ENCODE results near the gene SHISAL1. TPM values are rescaled to one million over a fixed set of nuclear protein-coding genes. Genes with fewer than 3 reads are reported as not detected.

The SHISAL1 gene
- total and polyA plus RNA-seq, 2 experiments from 2014 or later: 0.58 to 2.2 TPM

DNA sequence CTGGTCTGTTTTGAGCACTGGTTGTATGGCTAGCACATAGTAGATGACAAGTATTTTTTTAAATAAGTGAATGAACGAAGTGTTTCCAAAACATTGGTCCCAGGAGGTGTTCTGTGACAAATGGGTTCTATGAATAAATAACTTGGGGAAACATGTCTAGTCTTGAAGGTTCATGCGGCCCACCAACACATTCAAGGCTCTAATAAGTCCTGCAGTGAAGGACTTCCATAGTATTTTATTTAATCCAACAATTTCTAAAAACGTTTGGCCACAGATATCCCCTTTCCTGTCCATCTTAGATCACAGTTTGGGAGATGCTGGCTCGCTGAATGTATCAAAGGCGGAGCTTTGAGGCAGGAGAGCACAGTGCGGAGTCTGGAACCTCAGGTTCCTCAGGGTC, 109.5 kb downstream of the SHISAL1 start:
- Histone ChIP-seq H3K9ac (no peak overlapping the region), H3K4me3 (no peak overlapping the region), H4K20me1 (ENCODE audit: insufficient read depth) (no peaks in the 10 kb centered on the region), H3K79me2 (ENCODE audit: insufficient read depth) (no peaks in the 10 kb centered on the region), H3K9me2 (ENCODE audit: insufficient read depth) (no peaks in the 10 kb centered on the region), H3K36me3 (ENCODE audit: low read depth) (no peaks in the 10 kb centered on the region), H3K4me2 (ENCODE audit: unreplicated experiment) (no peak overlapping the region), H3K4me1 (ENCODE audit: insufficient read depth) (peaks cover 12% of the 10 kb centered on the region), H3K27me3 (replicated peaks; ENCODE audit: insufficient read depth) (no peaks in the 10 kb centered on the region), H3K9me3 (ENCODE audit: low read depth) (no peaks in the 10 kb centered on the region), H3F3A (ENCODE audit: insufficient read depth) (0 out of 2 replicates have a peak, but pooled peaks cover 5% of the 10 kb centered on the region), H3K27ac (no peak overlapping the region), H2AFZ (no peak overlapping the region)
- WGBS, 2 experiments (ENCODE audit: low coverage in 1 of 2, low lambda C conversion rate in 2 of 2, missing lambda C conversion rate in 2 of 2): 55 to 61% methylated on average over 6 of the region's 6 CpGs
- no peak for DNase-seq
- no peak for TF ChIP-seq EZH2 (IDR thresholded peaks at IDR 0.05; ENCODE audit: insufficient read depth, poor library complexity, severe bottlenecking)
- no peak for TF ChIP-seq EZH2phosphoT487 (IDR thresholded peaks at IDR 0.05; ENCODE audit: insufficient read depth, low read depth)
- in situ Hi-C loops (cut with MboI): no loop called here

DNA sequence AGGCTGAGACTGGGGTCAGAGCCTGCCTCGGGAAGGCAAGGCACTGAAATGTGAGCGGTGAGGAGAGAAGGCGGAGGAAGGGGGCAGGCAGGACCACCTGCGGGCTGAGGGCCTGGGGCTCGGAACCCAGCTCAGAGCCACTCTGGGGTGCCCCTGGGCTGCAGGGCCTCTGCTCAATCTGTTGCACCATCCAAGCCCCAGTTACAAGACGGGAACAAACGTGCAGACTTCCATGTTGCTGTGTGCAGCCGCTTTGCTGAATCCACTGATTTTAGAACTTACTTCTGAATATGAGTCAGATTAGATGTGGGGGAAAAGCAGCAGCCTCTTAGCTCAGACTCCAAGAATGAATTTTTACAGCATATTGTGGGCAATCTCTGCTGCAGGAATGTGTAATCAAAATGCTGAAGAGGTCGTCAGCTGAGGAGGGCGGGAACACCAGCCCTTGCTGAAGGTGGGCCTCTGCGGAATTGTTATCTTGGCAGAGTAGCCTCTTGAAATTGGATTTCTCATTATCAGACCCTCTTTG, 110.4 kb downstream of the SHISAL1 start:
- Histone ChIP-seq H3K36me3 (ENCODE audit: low read depth) (no peaks in the 10 kb centered on the region), H3K4me3 (no peak overlapping the region), H3K27ac (no peak overlapping the region), H3K4me1 (ENCODE audit: insufficient read depth) (peaks cover 12% of the 10 kb centered on the region), H3K79me2 (ENCODE audit: insufficient read depth) (no peaks in the 10 kb centered on the region), H2AFZ (no peak overlapping the region), H3F3A (ENCODE audit: insufficient read depth) (0 out of 2 replicates have a peak, but pooled peaks cover 5% of the 10 kb centered on the region), H4K20me1 (ENCODE audit: insufficient read depth) (no peaks in the 10 kb centered on the region), H3K9me3 (ENCODE audit: low read depth) (no peaks in the 10 kb centered on the region), H3K4me2 (ENCODE audit: unreplicated experiment) (peak overlapping the region; percentile 20), H3K27me3 (replicated peaks; ENCODE audit: insufficient read depth) (no peaks in the 10 kb centered on the region; the same call in 1 of the 2 replicates), H3K9me2 (ENCODE audit: insufficient read depth) (no peaks in the 10 kb centered on the region), H3K9ac (no peak overlapping the region)
- 42 to 58% methylated on average over 10 to 11 of the region's 11 CpGs for WGBS, 2 experiments (ENCODE audit: low coverage in 1 of 2, low lambda C conversion rate in 2 of 2, missing lambda C conversion rate in 2 of 2)
- in situ Hi-C loops (cut with MboI): no loop called here
- DNase-seq: peak; percentile 80
- TF ChIP-seq EZH2 (IDR thresholded peaks at IDR 0.05; ENCODE audit: insufficient read depth, poor library complexity, severe bottlenecking): no peak

DNA sequence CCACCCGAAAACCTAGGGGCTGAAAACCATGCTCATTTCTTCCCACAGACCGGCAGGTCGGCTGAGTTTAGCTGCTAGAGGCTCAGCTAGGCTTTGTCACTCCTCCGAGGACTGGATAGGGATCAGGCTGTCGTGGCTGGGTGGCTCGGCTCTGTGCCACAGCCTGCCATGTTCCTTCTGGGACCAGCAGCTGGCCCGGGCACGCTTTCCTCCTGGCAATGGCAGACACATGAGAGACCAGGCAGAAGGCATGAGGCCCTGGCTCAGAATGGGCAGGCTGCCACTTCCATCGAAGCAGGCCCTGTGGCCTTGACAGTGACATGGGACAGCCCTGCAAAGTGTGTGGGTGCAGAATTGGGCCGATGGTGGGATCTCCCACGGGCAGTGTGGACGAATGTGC, 111.1 kb downstream of the SHISAL1 start:
- no peaks in the 10 kb centered on the region for H3K9me2 ChIP-seq (ENCODE audit: insufficient read depth)

DNA sequence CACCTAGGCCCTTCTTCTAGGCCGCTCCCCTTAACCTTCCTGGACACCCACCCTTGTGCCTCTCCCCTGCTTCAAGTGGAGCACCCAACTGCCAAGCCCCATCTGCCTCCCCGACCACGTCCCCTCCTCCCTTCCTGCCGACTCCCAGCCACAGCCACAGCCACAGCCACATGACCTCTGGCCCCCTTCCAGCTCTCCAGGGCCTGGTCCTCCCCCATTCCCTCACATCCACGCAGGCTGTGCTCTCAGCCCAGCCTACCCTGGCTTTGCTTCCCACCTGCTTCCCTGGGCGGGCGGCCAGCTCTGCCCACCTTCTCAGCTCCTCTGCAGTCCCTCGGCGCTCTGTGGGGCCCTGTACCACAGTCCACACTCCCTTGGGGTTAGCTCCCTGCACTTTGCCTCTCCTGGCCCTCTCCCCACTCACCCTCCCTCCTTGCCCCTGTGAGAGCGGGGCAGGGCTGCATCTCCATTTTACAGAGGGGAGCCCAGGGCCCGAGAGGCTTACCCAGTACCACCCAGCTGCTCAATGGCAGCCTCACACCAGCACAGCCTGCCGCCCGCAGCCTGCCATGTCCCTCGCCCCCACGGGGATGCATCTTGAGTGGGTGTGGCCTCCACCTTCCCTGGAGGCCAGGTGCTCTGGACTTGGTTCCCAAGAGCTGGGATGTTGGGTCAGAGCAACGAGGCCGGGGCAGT, 111.7 kb downstream of the SHISAL1 start:
- Histone ChIP-seq H3K4me1 (ENCODE audit: insufficient read depth) (peaks cover 12% of the 10 kb centered on the region), H3K9me2 (ENCODE audit: insufficient read depth) (no peaks in the 10 kb centered on the region), H3F3A (ENCODE audit: insufficient read depth) (0 out of 2 replicates have a peak, but pooled peaks cover 5% of the 10 kb centered on the region), H3K9ac (no peak overlapping the region), H3K36me3 (ENCODE audit: low read depth) (no peaks in the 10 kb centered on the region), H3K79me2 (ENCODE audit: insufficient read depth) (no peaks in the 10 kb centered on the region), H3K4me2 (ENCODE audit: unreplicated experiment) (no peak overlapping the region), H3K27me3 (replicated peaks; ENCODE audit: insufficient read depth) (no peaks in the 10 kb centered on the region; the same call in 1 of the 2 replicates), H4K20me1 (ENCODE audit: insufficient read depth) (no peaks in the 10 kb centered on the region), H3K27ac (no peak overlapping the region), H3K9me3 (ENCODE audit: low read depth) (no peaks in the 10 kb centered on the region), H2AFZ (no peak overlapping the region), H3K4me3 (no peak overlapping the region)
- TF ChIP-seq EZH2phosphoT487 (IDR thresholded peaks at IDR 0.05; ENCODE audit: insufficient read depth, low read depth) (no peak), EZH2 (IDR thresholded peaks at IDR 0.05; ENCODE audit: insufficient read depth, poor library complexity, severe bottlenecking) (no peak)
- in situ Hi-C loops (cut with MboI): no loop called here
- WGBS, 2 experiments (ENCODE audit: low coverage in 1 of 2, low lambda C conversion rate in 2 of 2, missing lambda C conversion rate in 2 of 2): 80 to 85% methylated on average over 13 to 17 of the region's 17 CpGs
- no peak for DNase-seq

More for the DNA sequence above, 111.1 kb downstream of the SHISAL1 start:
- Histone ChIP-seq H3K27ac (no peak overlapping the region), H3K4me3 (no peak overlapping the region), H3F3A (ENCODE audit: insufficient read depth) (0 out of 2 replicates have a peak, but pooled peaks cover 5% of the 10 kb centered on the region), H3K79me2 (ENCODE audit: insufficient read depth) (no peaks in the 10 kb centered on the region), H3K36me3 (ENCODE audit: low read depth) (no peaks in the 10 kb centered on the region), H3K27me3 (replicated peaks; ENCODE audit: insufficient read depth) (no peaks in the 10 kb centered on the region; the same call in 1 of the 2 replicates), H3K9me3 (ENCODE audit: low read depth) (no peaks in the 10 kb centered on the region), H3K4me2 (ENCODE audit: unreplicated experiment) (no peak overlapping the region), H2AFZ (no peak overlapping the region), H4K20me1 (ENCODE audit: insufficient read depth) (no peaks in the 10 kb centered on the region), H3K9ac (no peak overlapping the region), H3K4me1 (ENCODE audit: insufficient read depth) (peaks cover 12% of the 10 kb centered on the region)
- in situ Hi-C loops (cut with MboI): no loop called here
- WGBS, 2 experiments (ENCODE audit: low coverage in 1 of 2, low lambda C conversion rate in 2 of 2, missing lambda C conversion rate in 2 of 2): 65 to 73% methylated on average over 11 to 12 of the region's 12 CpGs
- DNase-seq: no peak
- TF ChIP-seq EZH2 (IDR thresholded peaks at IDR 0.05; ENCODE audit: insufficient read depth, poor library complexity, severe bottlenecking): no peak
- TF ChIP-seq EZH2phosphoT487 (IDR thresholded peaks at IDR 0.05; ENCODE audit: insufficient read depth, low read depth): no peak
